RWPE1 (cell line): ENCODE measurements around the gene WDR4.
A peak's percentile ranks its signal among the peaks of the same experiment; 100 is the strongest.
"Not testable (repeated sequence)": the region's sequence is repeated elsewhere in the genome, so short reads cannot be mapped to it uniquely, and the experiment has no call there.

ENCODE experiments used
- CTCF ChIA-PET: fragments of 350-600 bp; sonication (Branson Sonifier 250); formaldehyde crosslinking; extraction: SDS; loops from one replicate; lab custom pipeline; 2021; lab: Yijun Ruan, JAX
- POLR2A ChIA-PET: fragments of 400-600 bp; formaldehyde crosslinking; extraction: SDS; loops from one replicate; lab custom pipeline; 2020; ENCODE audit warnings: antibody characterized with exemption; ENCODE audit not compliant: low non-redundant PET; lab: Yijun Ruan, JAX
- DNase-seq: peaks from one replicate; pipeline ENCODE4 v3.0.0; 2012; ENCODE audit warnings: low spot score
- H3K27ac ChIP-seq: fragments of 450-650 bp; 2 replicates; pipeline ENCODE4 v1.5.1; 2017
- CTCF ChIP-seq: fragments of 450-650 bp; conservative IDR thresholded peaks from 2 replicates; pipeline ENCODE4 v1.5.1; 2017; ENCODE audit warnings: low read depth, mild to moderate bottlenecking

WDR4 gene

DNA sequence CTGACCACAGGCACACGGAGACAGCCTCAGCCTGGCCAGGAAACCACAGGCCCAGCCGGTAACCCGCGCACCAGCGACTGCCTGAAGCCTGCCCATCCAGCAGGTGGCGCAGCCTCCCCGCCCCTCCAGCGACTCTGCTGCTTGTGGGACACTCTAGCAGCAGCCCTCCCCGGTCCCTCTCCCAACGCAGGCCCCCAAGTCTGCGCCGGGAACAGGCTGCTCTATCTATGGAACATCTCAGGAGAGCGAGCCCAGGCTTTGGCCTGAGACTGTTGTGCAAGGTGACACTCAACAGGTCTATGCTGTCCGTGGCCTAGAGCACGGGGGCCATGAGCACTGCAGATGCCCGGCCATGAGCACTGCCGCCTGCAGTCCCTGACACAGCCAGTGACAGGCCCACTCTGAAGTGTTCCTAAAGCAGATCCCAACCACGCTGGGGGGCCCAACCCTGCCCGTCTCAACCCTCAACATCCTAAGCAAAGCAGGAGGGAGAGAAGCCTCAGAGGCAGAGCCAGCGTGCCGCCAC lies 28.4 kb downstream of the WDR4 start:
- no peak for DNase-seq
- ChIA-PET POLR2A (no interaction called here), CTCF (interaction anchor here (1.3 kb wide), 1 partner anchor 258 kb away, joined by 3 read pairs; no protein-coding TSS in a partner anchor)
- H3K27ac ChIP-seq: no peak overlapping the region
- TF ChIP-seq CTCF: peak; percentile 29; the same call in 1 of the 2 replicates

DNA sequence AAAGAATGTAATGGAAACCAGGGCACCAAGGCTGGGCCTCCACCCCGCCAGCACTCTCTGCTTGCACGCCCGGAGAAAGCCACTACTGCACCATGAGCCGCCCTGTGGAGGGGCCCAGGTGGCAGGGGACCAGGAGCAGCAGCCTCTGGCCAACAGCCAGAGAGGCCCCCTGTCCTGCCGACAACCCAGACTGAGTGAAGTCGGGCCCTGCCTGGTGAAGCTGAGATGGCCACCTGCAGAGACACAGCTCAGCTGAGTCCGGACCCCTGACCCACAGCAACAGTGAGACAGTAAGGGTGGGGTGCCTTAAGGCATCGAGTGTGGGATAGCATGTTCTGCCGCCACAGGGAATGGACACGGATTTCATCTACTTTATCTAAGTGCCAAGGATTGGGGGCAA lies 28.9 kb downstream of the WDR4 start:
- TF ChIP-seq CTCF: no peak
- ChIA-PET CTCF (interaction anchor here (1.3 kb wide), 1 partner anchor 258 kb away, joined by 3 read pairs; no protein-coding TSS in a partner anchor), POLR2A (no interaction called here)
- no peak for DNase-seq
- no peak overlapping the region for H3K27ac ChIP-seq

DNA sequence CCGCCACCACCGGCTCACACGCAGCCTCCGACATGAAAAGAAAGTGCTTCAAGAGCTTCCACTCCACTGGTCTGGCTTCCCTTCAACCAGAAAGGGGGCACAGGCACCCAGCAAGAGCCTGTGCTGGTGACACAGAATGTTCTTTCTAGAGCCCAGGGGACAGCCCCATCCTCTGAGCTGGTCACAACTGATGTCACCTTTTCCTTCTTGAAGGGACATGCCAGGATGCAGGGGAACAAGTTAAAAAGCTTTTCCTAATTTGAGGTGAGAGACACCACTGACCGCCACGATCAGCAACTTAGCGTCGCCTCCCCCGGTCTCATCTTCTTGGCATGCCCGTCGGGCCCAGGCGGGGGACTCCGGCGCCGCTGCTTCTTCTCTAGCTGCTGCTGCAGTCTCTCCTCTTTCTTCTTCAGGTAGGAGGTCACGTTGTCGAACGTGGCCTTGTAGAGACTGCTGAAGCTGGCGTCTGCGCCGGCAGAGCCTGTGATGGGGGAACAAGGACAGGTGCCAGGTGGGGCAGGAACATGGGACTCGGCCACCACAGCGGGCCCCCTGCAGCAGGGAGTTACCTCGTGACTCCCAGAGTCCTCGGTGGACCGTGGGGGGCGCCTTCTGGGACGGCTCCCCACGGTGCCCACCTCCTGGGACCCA lies 29.5 kb downstream of the WDR4 start:
- DNase-seq: no peak
- TF ChIP-seq CTCF: no peak
- no peak overlapping the region for H3K27ac ChIP-seq
- POLR2A ChIA-PET: no interaction called here
- CTCF ChIA-PET: no interaction called here

DNA sequence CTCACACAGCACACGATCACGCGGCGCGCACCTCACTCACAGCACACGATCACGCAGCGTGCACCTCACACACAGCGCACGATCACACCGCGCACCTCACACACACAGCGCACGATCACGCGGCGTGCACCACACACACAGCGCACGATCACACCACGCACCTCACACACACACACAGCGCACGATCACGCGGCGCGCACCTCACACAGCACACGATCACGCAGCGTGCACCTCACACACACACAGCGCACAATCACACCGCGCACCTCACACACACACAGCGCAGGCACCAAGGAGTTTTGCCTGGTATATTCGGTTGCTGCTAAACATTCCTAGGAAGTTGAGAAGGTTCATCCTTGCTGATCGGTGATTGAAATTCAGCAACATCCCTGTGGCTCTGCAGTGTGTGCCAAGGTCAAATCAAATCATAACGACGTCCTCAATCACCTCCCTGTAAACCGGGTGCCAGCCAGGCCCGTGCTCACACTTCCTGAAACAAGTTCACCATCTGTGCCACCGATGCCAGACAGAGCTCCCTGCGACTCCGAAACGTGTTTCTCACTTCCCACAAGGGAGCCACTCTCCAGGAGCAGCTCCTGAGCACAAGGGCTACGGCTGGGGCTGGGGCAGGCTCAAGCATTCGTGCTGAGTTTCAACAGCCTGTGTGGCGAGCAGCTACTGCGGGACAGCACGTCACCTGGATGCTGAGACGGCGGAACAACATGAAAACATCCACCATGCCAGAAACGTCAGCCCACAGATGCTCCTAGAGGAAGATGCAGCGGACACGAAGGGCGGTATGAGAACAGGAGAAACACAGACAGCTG lies 30.2 kb downstream of the WDR4 start:
- no peak overlapping the region for H3K27ac ChIP-seq
- no peak for TF ChIP-seq CTCF
- POLR2A ChIA-PET: no interaction called here
- CTCF ChIA-PET: no interaction called here
- DNase-seq: no peak

DNA sequence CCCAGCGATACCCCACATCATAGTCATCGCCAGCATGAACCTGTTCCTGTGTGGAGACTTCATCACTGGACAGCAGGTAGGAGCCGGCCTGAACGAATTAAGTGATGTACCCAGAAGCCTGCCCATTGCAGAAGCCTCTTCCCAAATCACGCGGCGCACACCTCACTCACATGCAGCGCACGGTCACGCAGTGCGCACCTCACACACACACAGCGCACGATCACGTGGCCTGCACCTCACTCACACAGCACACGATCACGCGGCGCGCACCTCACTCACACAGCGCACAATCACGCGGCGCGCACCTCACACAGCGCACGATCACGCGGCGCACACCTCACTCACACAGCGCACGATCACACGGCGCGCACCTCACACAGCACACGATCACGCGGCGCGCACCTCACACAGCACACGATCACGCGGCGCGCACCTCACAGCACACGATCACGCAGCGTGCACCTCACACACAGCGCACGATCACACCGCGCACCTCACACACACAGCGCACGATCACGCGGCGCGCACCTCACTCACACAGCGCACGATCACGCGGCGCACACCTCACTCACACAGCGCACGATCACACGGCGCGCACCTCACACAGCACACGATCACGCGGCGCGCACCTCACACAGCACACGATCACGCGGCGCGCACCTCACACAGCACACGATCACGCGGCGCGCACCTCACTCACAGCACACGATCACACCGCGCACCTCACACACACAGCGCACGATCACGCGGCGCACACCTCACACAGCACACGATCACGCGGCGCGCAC lies 31.0 kb downstream of the WDR4 start:
- POLR2A ChIA-PET, H3K27ac ChIP-seq, CTCF ChIA-PET, DNase-seq: not testable (repeated sequence)

DNA sequence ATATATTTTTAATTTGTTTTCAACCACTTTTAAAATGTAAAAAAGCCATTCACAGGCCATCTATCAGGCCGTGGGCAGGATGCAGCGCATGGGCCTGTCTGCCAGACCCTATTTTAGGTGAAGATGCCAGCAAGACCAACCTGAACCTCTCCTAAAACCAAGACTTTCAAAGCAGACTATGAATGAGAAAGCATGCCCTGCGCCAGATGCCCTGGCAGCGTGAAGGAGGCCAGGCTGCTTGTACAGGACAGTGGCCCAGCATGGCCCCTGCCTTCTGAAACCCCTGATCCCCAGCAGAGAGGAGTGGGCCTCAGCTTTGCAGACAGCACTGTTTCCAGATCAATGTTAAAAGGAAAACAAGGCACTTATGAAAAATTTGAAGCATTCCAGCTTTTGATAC lies 31.6 kb downstream of the WDR4 start:
- POLR2A ChIA-PET: no interaction called here
- H3K27ac ChIP-seq: 0 out of 2 replicates have a peak overlapping the region, but pooled peaks have one; percentile 1
- no peak for DNase-seq
- no peak for TF ChIP-seq CTCF
- CTCF ChIA-PET: no interaction called here
